ENCODE results near the gene PTPRD.

PTPRD gene

DNA sequence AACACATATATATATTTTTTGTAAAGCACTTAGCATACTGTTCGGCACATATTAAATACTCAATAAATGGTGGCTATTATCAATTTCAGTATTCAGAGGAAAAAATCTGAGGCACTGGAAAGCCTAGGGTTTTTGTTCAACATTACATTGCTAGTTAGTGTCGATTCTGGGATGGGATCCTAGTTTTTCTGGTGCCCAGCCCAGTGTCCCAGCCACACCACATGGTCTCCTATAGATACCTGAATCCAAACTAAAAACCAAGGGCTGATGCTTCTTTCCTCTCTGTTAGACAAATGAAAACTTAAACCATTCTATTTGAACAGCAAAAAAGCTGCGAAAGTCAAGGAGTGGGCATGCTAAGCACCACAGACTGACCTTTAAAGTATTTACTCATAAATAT, 2002.5 kb downstream of the PTPRD start:
- DNase-seq (ENCODE audit: low read depth): no peak
- no peak for TF ChIP-seq CTCF (IDR thresholded peaks at IDR 0.05; ENCODE audit: control insufficient read depth, insufficient read depth, low read depth, low read length, missing control alignments)
- no peak overlapping the region for H3K4me3 ChIP-seq (ENCODE audit: control insufficient read depth, low read depth, low read length)

DNA sequence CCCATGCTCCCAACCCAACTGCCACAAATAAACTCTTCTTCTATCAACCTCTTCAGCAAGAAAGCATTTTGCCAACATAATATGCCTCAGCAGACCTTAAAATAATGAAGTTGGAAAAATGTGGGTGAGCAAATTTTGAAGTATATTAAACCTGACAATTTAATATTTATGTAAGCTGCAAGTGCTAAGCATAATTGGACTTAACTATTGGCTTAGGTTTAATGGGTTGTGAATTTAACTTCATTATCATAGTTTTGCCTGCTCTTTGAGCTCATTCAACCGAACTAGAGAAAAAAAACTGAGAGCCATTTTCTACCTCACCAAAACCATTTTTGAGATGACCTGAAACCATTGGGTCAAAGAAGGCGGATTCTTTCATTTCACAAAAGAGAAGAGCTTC, 2007.7 kb downstream of the PTPRD start:
- no peak for DNase-seq (ENCODE audit: low read depth)
- TF ChIP-seq CTCF (IDR thresholded peaks at IDR 0.05; ENCODE audit: control insufficient read depth, insufficient read depth, low read depth, low read length, missing control alignments): no peak
- H3K4me3 ChIP-seq (ENCODE audit: control insufficient read depth, low read depth, low read length): no peak overlapping the region

DNA sequence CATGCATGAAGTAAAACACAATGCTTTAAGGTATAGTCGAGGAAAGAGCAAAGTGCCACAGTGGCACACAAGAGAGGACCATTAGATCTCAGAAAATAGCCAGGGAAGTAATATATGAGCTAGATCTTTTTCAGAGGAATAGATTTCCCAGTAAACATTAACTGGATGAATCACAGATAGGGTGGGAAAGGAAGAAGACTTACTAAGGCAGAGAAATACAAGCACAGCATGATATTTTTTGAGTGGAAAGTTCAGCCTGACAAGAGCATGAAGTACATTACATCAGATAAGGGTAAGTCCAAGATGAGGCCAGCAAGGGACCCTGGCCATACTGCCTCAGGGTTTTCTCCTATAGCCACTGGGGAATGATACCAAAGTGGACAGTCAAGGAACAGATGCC, 2008.6 kb downstream of the PTPRD start:
- no peak for DNase-seq (ENCODE audit: low read depth)
- no peak overlapping the region for H3K4me3 ChIP-seq (ENCODE audit: control insufficient read depth, low read depth, low read length)
- no peak for TF ChIP-seq CTCF (IDR thresholded peaks at IDR 0.05; ENCODE audit: control insufficient read depth, insufficient read depth, low read depth, low read length, missing control alignments)

DNA sequence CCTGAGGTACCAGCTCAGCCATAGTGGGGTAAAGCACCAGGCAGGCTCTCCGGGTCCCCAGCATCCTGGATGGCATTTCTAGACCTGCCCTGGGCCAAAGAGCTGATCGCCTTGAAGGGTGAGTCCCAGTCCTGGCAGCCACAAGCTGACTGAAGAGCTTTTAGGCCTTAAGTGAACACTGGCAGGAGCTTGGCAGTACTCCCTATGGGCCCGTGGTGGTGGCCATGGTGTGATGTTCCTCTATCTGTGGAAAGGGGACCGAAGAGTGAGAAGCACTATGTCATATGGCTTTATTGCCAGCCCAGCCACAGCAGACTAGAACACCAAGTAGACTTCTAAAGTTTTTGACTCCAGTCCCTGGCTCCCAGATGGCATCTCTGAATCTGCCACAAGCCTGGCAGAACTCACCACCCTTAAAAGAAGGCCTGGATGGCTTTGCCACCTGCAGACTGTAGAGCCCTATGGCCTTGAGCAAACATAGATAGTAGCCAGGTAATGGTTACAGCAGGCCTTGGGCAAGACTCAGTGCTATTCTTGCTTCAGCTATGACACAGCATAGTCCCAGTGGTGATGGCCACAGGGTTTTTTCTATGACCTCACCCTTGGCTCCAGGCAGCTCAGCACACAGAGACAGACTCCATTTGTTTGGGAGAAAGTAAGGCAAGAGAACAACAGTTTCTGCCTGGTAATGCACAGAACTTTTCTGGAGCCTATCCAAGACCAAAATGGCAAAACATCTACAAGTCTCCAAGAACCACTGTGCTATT, 2011.7 kb downstream of the PTPRD start:
- H3K4me3 ChIP-seq (ENCODE audit: control insufficient read depth, low read depth, low read length): no peak overlapping the region
- TF ChIP-seq CTCF (IDR thresholded peaks at IDR 0.05; ENCODE audit: control insufficient read depth, insufficient read depth, low read depth, low read length, missing control alignments): no peak
- no peak for DNase-seq (ENCODE audit: low read depth)

DNA sequence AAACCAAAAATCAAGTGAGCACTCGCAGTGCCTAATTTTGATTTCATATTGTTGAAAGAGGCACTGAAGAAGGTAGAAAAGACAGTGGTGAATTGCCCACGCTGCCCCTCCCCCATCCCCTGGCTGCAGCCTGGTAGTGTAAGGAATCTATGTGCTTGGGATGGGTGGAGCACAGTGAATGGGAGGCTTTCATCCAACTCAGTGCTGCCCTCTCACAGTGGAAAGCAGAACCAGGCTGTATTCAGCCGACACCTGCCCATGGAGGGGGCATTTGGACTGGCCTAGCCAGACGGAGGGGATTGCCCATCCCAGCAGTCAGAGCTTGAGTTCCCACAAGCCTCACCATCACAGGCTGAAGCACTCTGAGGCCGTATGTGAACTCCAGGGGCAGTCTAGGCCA, 2012.9 kb downstream of the PTPRD start:
- no peak for TF ChIP-seq CTCF (IDR thresholded peaks at IDR 0.05; ENCODE audit: control insufficient read depth, insufficient read depth, low read depth, low read length, missing control alignments)
- H3K4me3 ChIP-seq (ENCODE audit: control insufficient read depth, low read depth, low read length): no peak overlapping the region
- DNase-seq (ENCODE audit: low read depth): no peak

DNA sequence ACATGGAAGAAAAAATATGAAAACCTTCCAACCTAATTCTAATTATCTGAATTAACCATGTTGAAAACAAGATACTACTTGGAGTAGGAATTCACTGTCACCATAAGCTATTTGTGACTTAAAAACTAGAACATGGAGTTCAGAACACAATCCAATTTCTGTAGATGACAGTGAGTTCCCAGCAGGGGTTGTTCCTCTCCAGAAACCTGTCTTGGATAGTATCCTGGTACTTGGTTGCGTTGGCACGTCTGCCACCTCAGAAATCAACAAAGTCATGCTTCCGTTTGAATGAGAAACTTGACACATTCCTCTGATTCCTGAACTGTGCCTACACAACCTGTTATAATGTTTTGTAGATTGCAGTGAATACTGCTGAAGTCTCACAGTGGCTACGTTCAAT, 2023.3 kb downstream of the PTPRD start:
- H3K4me3 ChIP-seq (ENCODE audit: control insufficient read depth, low read depth, low read length): no peak overlapping the region
- no peak for TF ChIP-seq CTCF (IDR thresholded peaks at IDR 0.05; ENCODE audit: control insufficient read depth, insufficient read depth, low read depth, low read length, missing control alignments)
- DNase-seq (ENCODE audit: low read depth): no peak
